GM12878 (cell line): ENCODE data around the gene PADI1. TPM values are rescaled to one million over a fixed set of nuclear protein-coding genes. Genes with fewer than 3 reads are reported as not detected.

ENCODE experiments used
- ATAC-seq: fragments of 200-7000 bp; cut with Tn5 transposase; 3 replicates; pipeline ENCODE4 v1.9.1; 2020; ENCODE audit warnings: mild to moderate bottlenecking, moderate library complexity
- BruUV-seq: library from RNA; stranded (reverse); fragments of 400-500 nt; replicated peaks from 2 replicates; lab custom pipeline; 2021; lab: Mats Ljungman, UMichigan
- CTCF ChIA-PET: fragments of 300-600 bp; sonication (Branson Sonifier 250); formaldehyde crosslinking; extraction: SDS; loops from one replicate; lab custom pipeline; 2021; ENCODE audit warnings: inconsistent platforms; lab: Yijun Ruan, JAX
- POLR2A ChIA-PET: fragments of 350-600 bp; formaldehyde crosslinking; extraction: SDS; loops from one replicate; lab custom pipeline; 2021; ENCODE audit warnings: inconsistent platforms; lab: Charles Lee
- RAD21 ChIA-PET: fragments of 300-600 bp; sonication (Branson Sonifier 250); formaldehyde crosslinking; loops from one replicate; lab custom pipeline; 2023; ENCODE audit warnings: antibody characterized with exemption; ENCODE audit not compliant: unreplicated experiment; lab: Charles Lee
- SMC1A ChIA-PET: fragments of 300-600 bp; sonication (Branson Sonifier 250); formaldehyde crosslinking; loops from one replicate; lab custom pipeline; 2023; ENCODE audit not compliant: unreplicated experiment, uncharacterized antibody; lab: Charles Lee
- DNase-seq: peaks from one replicate; pipeline ENCODE4 v3.0.0-alpha.2; 2011; ENCODE audit warnings: low read depth, low spot score
- FAIRE-seq: peaks from 3 replicates; lab custom pipeline; 2011; peaks lifted over from hg19 to GRCh38; lab: Jason Lieb, UNC
- H2AFZ ChIP-seq: 2 replicates; pipeline ENCODE4 v1.6.0; 2011; ENCODE audit warnings: low read depth, low read length, control low read depth; ENCODE audit not compliant: control insufficient read depth
- H3K27ac ChIP-seq: 2 replicates; pipeline ENCODE4 v1.5.1; 2011; ENCODE audit warnings: control low read depth; ENCODE audit not compliant: control insufficient read depth, insufficient read depth
- H3K27me3 ChIP-seq, 2 experiments: replicated peaks in 1 of 2; 2 replicates each; pipeline versions ENCODE4 v1.6.0 to v1.6.1; 2011; ENCODE audit warnings: low read length in 1 of 2; ENCODE audit not compliant: control insufficient read depth in 2 of 2, insufficient read depth in 2 of 2
- H3K36me3 ChIP-seq, 2 experiments: 2 replicates each; pipeline ENCODE4 v1.5.1; 2011; ENCODE audit warnings: low read length in 1 of 2; ENCODE audit not compliant: control insufficient read depth in 2 of 2, insufficient read depth in 2 of 2
- H3K4me1 ChIP-seq: 2 replicates; pipeline ENCODE4 v1.6.1; 2011; ENCODE audit warnings: mild to moderate bottlenecking, low read length, moderate library complexity, mixed read lengths; ENCODE audit not compliant: control insufficient read depth, insufficient read depth
- H3K4me2 ChIP-seq: 2 replicates; pipeline ENCODE4 v1.6.0; 2011; ENCODE audit warnings: control low read depth; ENCODE audit not compliant: control insufficient read depth, insufficient read depth
- H3K4me3 ChIP-seq: fragments of 200-600 bp; sonication (generic); 2 replicates; pipeline ENCODE4 v1.5.1; 2016
- H3K79me2 ChIP-seq: 2 replicates; pipeline ENCODE4 v1.6.0; 2011; ENCODE audit warnings: low read length; ENCODE audit not compliant: control insufficient read depth, insufficient read depth
- H3K9ac ChIP-seq: 2 replicates; pipeline ENCODE4 v1.8.0; 2011; ENCODE audit warnings: low read length, control low read depth, mixed read lengths; ENCODE audit not compliant: control insufficient read depth, insufficient read depth
- H3K9me3 ChIP-seq: replicated peaks from 3 replicates; pipeline ENCODE4 v1.5.1; 2011; ENCODE audit warnings: mild to moderate bottlenecking, low read length; ENCODE audit not compliant: control insufficient read depth, insufficient read depth
- H4K20me1 ChIP-seq: 2 replicates; pipeline ENCODE4 v1.6.0; 2011; ENCODE audit not compliant: control insufficient read depth, insufficient read depth
- FOS ChIP-seq: IDR thresholded peaks from 3 replicates; pipeline ENCODE4 v1.6.1; 2011; ENCODE audit warnings: borderline replicate concordance; ENCODE audit not compliant: insufficient read length; ENCODE audit errors: extremely low read depth
- FOXK2 ChIP-seq: fragments of 450-650 bp; IDR thresholded peaks from 2 replicates; pipeline ENCODE4 v1.6.1; 2017; ENCODE audit warnings: mild to moderate bottlenecking, moderate library complexity
- IRF5 ChIP-seq: fragments of 450-650 bp; IDR thresholded peaks from 2 replicates; pipeline ENCODE4 v1.6.1; 2017; ENCODE audit warnings: borderline replicate concordance
- NFYA ChIP-seq: IDR thresholded peaks from 2 replicates; pipeline ENCODE4 v1.6.1; 2011; ENCODE audit warnings: low read depth, mild to moderate bottlenecking, low read length, improper control_type of control experiment, borderline replicate concordance
- POLR2AphosphoS5 ChIP-seq: IDR thresholded peaks from 2 replicates; pipeline ENCODE4 v1.6.1; 2011; ENCODE audit warnings: mild to moderate bottlenecking, low read length, inconsistent platforms
- ZNF384 ChIP-seq: IDR thresholded peaks from 2 replicates; pipeline ENCODE4 v1.6.1; 2012; ENCODE audit warnings: low read depth, mild to moderate bottlenecking, low read length, improper control_type of control experiment, borderline replicate concordance
- WGBS: methylation state at CpG from one replicate; pipeline ENCODE4 v1.1.6; 2016; ENCODE audit warnings: low lambda C conversion rate; ENCODE audit not compliant: insufficient replicate concordance, insufficient coverage; ENCODE audit errors: missing lambda C conversion rate; 5-methylcytosine and 5-hydroxymethylcytosine counted together
- in situ Hi-C: fragments of 300-500 bp; cut with MboI; formaldehyde crosslinking; loops from 9 replicates; pipeline ENCODE4 v1.14.3; 2018; ENCODE audit warnings: mixed read lengths
- intact Hi-C: fragments of 100-400 bp; cut with micrococcal nuclease; formaldehyde crosslinking; loops from one replicate; pipeline ENCODE4 v1.14.2; 2022; ENCODE audit not compliant: unreplicated experiment
- polyA plus RNA-seq, 11 experiments: library from polyadenylated mRNA; depleted of rRNA in 4 of 11; unstranded in 6 of 11; stranded (reverse) in 5 of 11; fragments of >200 nt; fragmentation: Nextera tagmentation in 4 of 11; fragmentation: Illumina TruSeq in 1 of 11; extraction: Ambion mirVana in 4 of 11; extraction: Trizol in 1 of 11; gene quantifications; 1 replicate in 1 of 11; 2 replicates in 10 of 11; pipeline versions ENCODE4 v1.2.1 to v1.2.3, GENCODE V29; 2011 to 2016; ENCODE audit warnings: inconsistent platforms in 2 of 11, missing spikeins in 2 of 11, low read depth in 1 of 11
- total RNA-seq, 4 experiments: library from RNA; depleted of rRNA in 3 of 4; stranded (reverse); fragments of >200 nt in 3 of 4; fragmentation: Illumina TruSeq in 1 of 4; extraction: Trizol in 1 of 4; gene quantifications; 2 replicates each; pipeline versions ENCODE4 v1.2.1 to v1.2.3, GENCODE V29; 2013 to 2021
- TF ChIP-seq, protein P1 (sequence below): fragments of 450-650 bp; IDR thresholded peaks from 2 replicates; pipeline ENCODE4 v1.6.1; 2016; ENCODE audit warnings: mild to moderate bottlenecking, moderate library complexity, borderline replicate concordance

The PADI1 gene
- total and polyA plus RNA-seq, 10 of the 15 experiments (the other 5 are each of a cell fraction or from before 2014, with no cell fraction given), result 0.05 TPM; not detected in 9

- H2AFZ ChIP-seq, result no peak overlapping the region
- no peaks in the 10 kb centered on the region for H3K36me3 ChIP-seq
- ChIA-PET POLR2A (no interaction called here), RAD21 (interaction anchor here (0.6 kb wide), 1 partner anchor 76 kb away, joined by 3 read pairs; no protein-coding TSS in a partner anchor), CTCF (interaction anchor here (1.9 kb wide), 1 partner anchor 15 kb away, joined by 4 read pairs; no protein-coding TSS in a partner anchor), SMC1A (no interaction called here)
- TF ChIP-seq FOS, result no peak
- no peak for TF ChIP-seq IRF5
- no peak for TF ChIP-seq POLR2AphosphoS5
- TF ChIP-seq ZNF384, result no peak
- TF ChIP-seq FOXK2, result no peak
- no peak for TF ChIP-seq NFYA
- TF ChIP-seq, protein P1, sequence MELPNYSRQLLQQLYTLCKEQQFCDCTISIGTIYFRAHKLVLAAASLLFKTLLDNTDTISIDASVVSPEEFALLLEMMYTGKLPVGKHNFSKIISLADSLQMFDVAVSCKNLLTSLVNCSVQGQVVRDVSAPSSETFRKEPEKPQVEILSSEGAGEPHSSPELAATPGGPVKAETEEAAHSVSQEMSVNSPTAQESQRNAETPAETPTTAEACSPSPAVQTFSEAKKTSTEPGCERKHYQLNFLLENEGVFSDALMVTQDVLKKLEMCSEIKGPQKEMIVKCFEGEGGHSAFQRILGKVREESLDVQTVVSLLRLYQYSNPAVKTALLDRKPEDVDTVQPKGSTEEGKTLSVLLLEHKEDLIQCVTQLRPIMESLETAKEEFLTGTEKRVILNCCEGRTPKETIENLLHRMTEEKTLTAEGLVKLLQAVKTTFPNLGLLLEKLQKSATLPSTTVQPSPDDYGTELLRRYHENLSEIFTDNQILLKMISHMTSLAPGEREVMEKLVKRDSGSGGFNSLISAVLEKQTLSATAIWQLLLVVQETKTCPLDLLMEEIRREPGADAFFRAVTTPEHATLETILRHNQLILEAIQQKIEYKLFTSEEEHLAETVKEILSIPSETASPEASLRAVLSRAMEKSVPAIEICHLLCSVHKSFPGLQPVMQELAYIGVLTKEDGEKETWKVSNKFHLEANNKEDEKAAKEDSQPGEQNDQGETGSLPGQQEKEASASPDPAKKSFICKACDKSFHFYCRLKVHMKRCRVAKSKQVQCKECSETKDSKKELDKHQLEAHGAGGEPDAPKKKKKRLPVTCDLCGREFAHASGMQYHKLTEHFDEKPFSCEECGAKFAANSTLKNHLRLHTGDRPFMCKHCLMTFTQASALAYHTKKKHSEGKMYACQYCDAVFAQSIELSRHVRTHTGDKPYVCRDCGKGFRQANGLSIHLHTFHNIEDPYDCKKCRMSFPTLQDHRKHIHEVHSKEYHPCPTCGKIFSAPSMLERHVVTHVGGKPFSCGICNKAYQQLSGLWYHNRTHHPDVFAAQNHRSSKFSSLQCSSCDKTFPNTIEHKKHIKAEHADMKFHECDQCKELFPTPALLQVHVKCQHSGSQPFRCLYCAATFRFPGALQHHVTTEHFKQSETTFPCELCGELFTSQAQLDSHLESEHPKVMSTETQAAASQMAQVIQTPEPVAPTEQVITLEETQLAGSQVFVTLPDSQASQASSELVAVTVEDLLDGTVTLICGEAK, result no peak
- no peaks in the 10 kb centered on the region for H3K79me2 ChIP-seq
- H3K27me3 ChIP-seq, result no peaks in the 10 kb centered on the region; a peak in 1 of 4 replicates
- H3K4me2 ChIP-seq, result no peak overlapping the region
- no TSS peak for BruUV-seq
- in situ Hi-C loops (no loop called here), intact Hi-C loops (no loop called here)
- no peak overlapping the region for H3K9ac ChIP-seq
- no peak for ATAC-seq
- no peaks in the 10 kb centered on the region for H3K9me3 ChIP-seq
- FAIRE-seq, result no peak
- no peak overlapping the region for H3K27ac ChIP-seq
- H4K20me1 ChIP-seq, result no peaks in the 10 kb centered on the region
- no peaks in the 10 kb centered on the region; the same call in 1 of the 2 replicates for H3K4me1 ChIP-seq
- WGBS, result 2% methylated on average over 3 of the region's 3 CpGs
- no peak overlapping the region for H3K4me3 ChIP-seq
- DNase-seq, result no peak
Measured at GRCh38 chr1:17251701-17252376, 46.9 kb downstream of the PADI1 start.
